HG02970 (cell line): Measurements from ENCODE around the gene AQP7.
"Not testable (repeated sequence)": the region's sequence is repeated elsewhere in the genome, so short reads cannot be mapped to it uniquely, and the experiment has no call there.

Source experiments
- ATAC-seq: cut with Tn5 transposase; IDR thresholded peaks from one replicate; pipeline ENCODE4 v1.9.1; 2021; ENCODE audit warnings: mild to moderate bottlenecking, moderate library complexity, moderate number of reproducible peaks; ENCODE audit not compliant: unreplicated experiment, low FRiP score

Gene AQP7

GRCh38 chr9:33377089-33377715, 25.2 kb downstream of the AQP7 start:
- no peak for ATAC-seq

- no peak for ATAC-seq
Observed at GRCh38 chr9:33375841-33376321, 26.5 kb downstream of the AQP7 start.

DNA sequence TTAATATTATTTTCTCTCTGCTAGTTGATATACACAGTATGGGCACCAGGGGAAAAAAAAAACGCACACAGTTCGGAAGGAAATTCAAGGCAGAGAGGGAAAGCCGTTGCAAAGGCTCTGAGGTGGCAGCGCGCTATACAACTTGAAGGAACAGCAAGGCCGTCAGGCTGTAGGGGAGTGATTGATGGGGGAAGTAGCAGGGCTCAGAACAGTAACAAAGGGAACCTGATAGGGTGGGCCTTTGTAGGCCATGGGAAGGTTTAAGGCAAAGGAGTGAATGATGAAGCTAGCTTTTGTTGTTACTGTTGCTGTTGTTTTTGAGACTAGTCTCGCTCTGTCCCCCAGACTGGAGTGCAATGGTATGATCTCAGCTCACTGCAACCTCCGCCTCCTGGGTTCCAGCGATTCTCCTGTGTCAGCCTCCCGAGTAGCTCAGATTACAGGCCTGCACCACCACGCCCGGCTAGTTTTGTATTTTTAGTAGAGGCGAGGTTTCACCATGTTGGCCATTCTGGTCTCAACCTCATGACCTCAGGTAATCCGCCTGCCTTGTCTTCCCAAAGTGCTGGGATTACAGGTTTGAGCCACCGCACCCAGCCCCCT, 27.0 kb downstream of the AQP7 start:
- no peak for ATAC-seq

DNA sequence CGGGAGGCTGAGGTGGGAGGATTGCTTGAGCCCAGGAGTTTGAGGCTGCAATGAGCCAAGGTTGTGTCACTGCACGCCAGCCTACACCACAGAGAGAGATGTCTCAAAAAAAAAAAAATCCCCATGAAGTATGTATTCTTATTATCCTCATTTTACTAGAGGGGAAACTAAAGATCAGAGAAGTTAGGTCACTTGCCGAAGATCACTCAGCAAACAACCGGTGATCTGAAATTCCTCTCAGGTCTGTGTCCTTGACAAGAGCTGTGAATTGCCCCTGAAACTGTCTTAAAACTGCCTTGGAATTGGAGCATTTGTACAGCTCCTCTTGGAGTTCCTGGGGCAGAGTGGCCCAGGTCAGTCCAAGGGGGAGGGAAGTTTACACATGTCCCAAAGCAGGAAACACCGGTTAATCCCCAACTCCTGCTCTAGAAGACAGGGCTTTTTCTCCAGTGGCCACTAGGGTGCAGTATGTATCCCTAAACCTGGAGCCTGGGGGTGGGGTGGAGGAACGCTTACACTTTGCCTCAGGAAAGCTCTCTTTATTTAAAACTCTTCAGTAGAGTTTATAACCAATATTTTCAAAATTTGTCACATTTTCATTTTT, 27.6 kb downstream of the AQP7 start:
- ATAC-seq: no peak

DNA sequence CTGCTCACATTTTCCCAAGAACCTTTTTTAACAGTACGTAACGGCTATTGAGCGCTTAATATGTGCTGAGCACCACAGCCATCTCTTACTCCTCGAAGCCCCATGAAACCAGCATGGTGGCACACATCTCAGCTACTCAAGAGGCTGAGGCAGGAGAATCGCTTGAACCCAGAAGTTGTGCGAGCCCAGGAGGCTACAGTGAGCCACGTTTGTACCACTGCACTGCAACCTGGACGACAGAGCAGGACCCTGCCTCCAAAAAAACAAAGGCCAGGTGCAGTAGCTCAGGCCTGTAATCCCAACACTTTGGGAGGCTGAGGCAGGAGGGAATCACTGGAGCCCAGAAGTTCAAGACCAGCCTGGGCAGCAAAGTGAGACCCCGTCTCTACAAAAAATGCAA, 28.2 kb downstream of the AQP7 start:
- ATAC-seq: no peak

GRCh38 chr9:33372900-33373299, 29.5 kb downstream of the AQP7 start:
- ATAC-seq: no peak

DNA sequence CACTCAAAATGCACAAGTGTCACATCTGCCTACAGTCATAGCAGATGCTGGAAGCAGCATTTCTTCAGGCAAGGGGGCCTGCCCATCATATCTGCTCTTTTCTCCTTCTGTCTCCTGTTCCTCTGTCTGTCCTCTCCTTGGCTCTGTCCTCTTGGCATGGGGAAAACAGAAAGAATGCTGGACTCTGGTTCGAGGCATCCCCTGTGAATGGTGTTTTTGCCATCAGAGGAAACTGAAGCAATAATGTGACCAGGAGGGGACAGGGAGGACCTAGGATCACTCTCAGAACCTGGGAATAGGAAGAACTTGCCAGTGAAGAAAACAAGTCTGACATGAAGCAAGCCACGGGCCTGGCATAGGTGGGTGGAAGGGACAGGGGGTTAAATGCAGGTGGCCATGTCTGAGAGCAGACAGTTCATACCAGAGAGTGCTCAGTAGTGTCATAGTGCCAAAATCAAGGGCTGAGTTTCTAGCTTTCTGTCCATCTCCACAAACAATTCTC, 35.3 kb downstream of the AQP7 start:
- ATAC-seq: no peak

DNA sequence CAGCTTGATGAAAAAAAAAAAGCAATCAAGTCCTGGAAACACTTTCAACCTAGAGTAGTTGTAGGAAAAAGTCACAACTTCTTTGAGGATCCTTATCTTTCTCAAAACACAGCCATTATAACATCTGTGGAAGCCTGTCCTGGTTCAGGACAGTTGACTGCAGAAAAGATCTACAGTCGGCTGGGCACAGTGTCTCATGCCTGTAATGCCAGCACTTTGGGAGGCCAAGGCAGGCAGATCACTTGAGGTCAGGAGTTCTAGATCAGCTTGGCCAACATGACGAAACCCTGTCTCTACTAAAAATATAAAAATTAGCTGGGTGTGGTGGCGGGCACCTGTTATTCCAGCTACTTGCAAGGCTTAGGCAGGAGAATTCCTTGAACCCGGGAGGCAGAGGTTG, 37.6 kb downstream of the AQP7 start:
- not testable (repeated sequence) for ATAC-seq

DNA sequence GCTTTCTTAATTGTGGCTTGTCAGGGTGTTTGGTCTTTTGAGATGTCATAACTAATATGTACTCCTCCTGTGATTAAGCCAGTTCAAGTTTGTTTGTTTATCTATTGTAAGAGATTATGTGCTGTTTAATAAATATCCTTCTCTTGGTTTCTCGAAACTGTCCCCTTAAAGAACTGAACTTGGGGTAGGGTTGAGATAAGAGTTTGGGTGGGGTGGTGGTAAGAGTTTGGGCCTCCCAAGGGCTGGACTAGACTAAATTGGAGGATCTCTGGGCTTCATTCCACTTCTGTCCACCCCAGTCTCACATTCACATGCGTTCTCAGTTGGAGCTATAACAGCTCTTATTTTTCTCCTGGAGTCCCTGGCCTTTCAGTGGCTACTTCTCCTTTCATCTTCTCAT, 38.2 kb downstream of the AQP7 start:
- ATAC-seq: no peak

- not testable (repeated sequence) for ATAC-seq
Observed at GRCh38 chr9:33358641-33359040, 43.7 kb downstream of the AQP7 start.

- ATAC-seq: no peak
Observed at GRCh38 chr9:33355933-33356332, 46.4 kb downstream of the AQP7 start.

- ATAC-seq: no peak
Observed at GRCh38 chr9:33354651-33355211, 47.6 kb downstream of the AQP7 start.

- no peak for ATAC-seq
Observed at GRCh38 chr9:33351547-33351946, 50.8 kb downstream of the AQP7 start.

- ATAC-seq: no peak
Observed at GRCh38 chr9:33350310-33350709, 52.1 kb downstream of the AQP7 start.

DNA sequence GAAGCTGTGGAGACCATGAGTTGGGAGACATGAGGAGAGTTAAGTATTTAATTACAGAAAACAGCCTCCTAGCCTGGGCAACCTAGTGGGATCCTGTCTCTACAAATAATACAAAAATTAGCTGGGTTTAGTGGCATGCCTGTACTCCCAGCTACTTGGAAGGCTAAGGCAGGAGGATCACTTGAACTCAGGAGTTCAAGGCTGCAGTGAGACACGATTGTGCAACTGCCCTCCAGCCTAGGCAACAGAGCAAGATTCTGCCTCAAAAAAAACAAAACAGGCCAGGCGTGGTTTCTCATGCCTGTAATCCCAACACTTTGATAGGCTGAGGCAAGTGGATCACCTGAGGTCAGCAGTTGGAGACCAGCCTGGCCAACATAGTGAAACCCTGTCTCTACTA, 52.6 kb downstream of the AQP7 start:
- no peak for ATAC-seq

GRCh38 chr9:33348998-33349397, 53.4 kb downstream of the AQP7 start:
- ATAC-seq: no peak

- no peak for ATAC-seq
Observed at GRCh38 chr9:33346564-33346963, 55.8 kb downstream of the AQP7 start.

DNA sequence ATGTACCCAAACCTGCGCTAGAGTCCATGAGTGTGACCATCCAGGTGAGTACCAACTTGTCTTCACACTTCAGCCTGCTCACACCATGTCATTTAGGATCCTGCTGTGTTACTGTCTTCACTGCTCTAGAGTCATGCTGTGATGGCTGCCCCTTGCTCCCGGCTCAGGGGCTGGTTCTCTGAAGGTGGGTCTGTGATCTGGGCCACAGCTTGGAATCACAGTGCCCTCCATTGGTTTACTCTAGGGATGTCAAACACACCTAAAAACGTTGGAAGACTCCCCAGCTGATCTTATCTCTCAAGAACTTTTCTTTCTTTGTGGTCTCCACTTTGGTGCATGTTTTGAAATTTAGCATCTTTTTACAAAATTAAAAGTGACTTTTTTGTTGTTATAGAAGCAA, 58.2 kb downstream of the AQP7 start:
- no peak for ATAC-seq

DNA sequence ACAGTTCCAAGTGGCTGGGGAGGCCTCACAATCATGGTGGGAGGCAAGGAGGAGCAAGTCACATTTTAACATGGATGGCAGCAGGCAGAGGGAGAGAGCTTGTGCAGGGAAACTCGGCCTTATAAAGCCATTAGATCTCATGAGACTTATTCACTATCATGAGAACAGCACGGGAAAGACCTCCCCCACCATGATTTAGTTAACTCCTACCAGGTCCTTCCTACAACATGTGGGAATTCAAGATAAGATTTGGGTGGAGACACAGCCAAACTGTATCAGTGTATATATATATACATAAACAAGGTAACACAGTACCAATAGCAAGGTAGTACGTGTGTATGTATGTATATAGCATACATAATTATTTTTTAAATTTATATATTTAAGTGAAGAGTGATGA, 61.2 kb downstream of the AQP7 start:
- ATAC-seq: no peak

DNA sequence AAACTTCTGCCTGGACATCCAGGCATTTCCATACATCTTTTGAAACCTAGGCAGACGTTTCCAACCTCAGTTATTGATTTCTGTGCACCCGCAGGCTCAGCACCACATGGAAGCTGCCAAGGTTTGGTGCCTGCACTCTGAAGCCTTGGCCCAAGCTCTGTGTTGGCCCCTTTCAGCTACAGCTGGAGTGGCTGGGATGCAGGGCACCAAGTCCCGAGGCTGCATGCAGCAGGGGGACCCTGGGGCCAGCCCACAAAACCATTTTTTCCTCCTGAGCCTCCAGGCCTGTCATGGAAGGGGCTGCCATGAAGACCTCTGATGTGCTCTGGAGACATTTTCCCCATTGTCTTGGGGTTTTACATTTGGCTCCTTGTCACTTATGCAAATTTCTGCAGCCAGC, 62.2 kb downstream of the AQP7 start:
- no peak for ATAC-seq
